GM21619 (cell line): ENCODE data around the gene COL8A1.
"Not testable (repeated sequence)": the region's sequence is repeated elsewhere in the genome, so short reads cannot be mapped to it uniquely, and the experiment has no call there.

ENCODE experiments used
- ATAC-seq: cut with Tn5 transposase; IDR thresholded peaks from one replicate; pipeline ENCODE4 v1.9.1; 2021; ENCODE audit not compliant: unreplicated experiment

The COL8A1 gene

GRCh38 chr3:99836681-99837080 lies 198.3 kb downstream of the COL8A1 start:
- ATAC-seq: no peak

- no peak for ATAC-seq
Observed at GRCh38 chr3:99837715-99838114, 199.3 kb downstream of the COL8A1 start.

- no peak for ATAC-seq
Observed at GRCh38 chr3:99838755-99839154, 200.4 kb downstream of the COL8A1 start.

- no peak for ATAC-seq
Observed at GRCh38 chr3:99839613-99840012, 201.2 kb downstream of the COL8A1 start.

- ATAC-seq: not testable (repeated sequence)
Observed at GRCh38 chr3:99841949-99842348, 203.6 kb downstream of the COL8A1 start.

GRCh38 chr3:99842826-99843589 lies 204.6 kb downstream of the COL8A1 start:
- peak; percentile 61 for ATAC-seq

GRCh38 chr3:99843590-99844258 lies 205.3 kb downstream of the COL8A1 start:
- ATAC-seq: no peak

- no peak for ATAC-seq
Observed at GRCh38 chr3:99845331-99845730, 206.9 kb downstream of the COL8A1 start.

- no peak for ATAC-seq
Observed at GRCh38 chr3:99845999-99846398, 207.6 kb downstream of the COL8A1 start.

GRCh38 chr3:99846477-99847160 lies 208.2 kb downstream of the COL8A1 start:
- ATAC-seq: no peak

- ATAC-seq: no peak
Observed at GRCh38 chr3:99848433-99848832, 210.0 kb downstream of the COL8A1 start.
